ENCODE measurements around the gene MRPS5. TPM values are rescaled to one million over a fixed set of nuclear protein-coding genes. Genes with fewer than 3 reads are reported as not detected.

MRPS5 gene
- total and polyA plus RNA-seq, 2 experiments from 2014 or later: 73.5 to 116 TPM

GRCh38 chr2:95086017-95086416 lies 35.6 kb downstream of the MRPS5 start:
- Histone ChIP-seq H3K36me3 (peaks cover 43% of the 10 kb centered on the region), H3K4me3 (no peak overlapping the region), H3K27ac (no peak overlapping the region), H3K4me1 (ENCODE audit: low read depth) (no peaks in the 10 kb centered on the region), H3K9me3 (ENCODE audit: low read depth) (no peaks in the 10 kb centered on the region), H3K27me3 (no peaks in the 10 kb centered on the region)
- no peak for DNase-seq (ENCODE audit: low read depth in 1 of 2, low spot score in 1 of 2)
- TF ChIP-seq CTCF (IDR thresholded peaks at IDR 0.05; ENCODE audit: low read depth, low read length): no peak

GRCh38 chr2:95082477-95082876 lies 39.1 kb downstream of the MRPS5 start:
- DNase-seq (ENCODE audit: low read depth in 1 of 2, low spot score in 1 of 2): no peak
- TF ChIP-seq CTCF (IDR thresholded peaks at IDR 0.05; ENCODE audit: low read depth, low read length): no peak
- Histone ChIP-seq H3K4me1 (ENCODE audit: low read depth) (no peaks in the 10 kb centered on the region), H3K27ac (no peak overlapping the region), H3K27me3 (peaks cover 4% of the 10 kb centered on the region), H3K9me3 (ENCODE audit: low read depth) (no peaks in the 10 kb centered on the region), H3K36me3 (peaks cover 22% of the 10 kb centered on the region), H3K4me3 (no peak overlapping the region)

DNA sequence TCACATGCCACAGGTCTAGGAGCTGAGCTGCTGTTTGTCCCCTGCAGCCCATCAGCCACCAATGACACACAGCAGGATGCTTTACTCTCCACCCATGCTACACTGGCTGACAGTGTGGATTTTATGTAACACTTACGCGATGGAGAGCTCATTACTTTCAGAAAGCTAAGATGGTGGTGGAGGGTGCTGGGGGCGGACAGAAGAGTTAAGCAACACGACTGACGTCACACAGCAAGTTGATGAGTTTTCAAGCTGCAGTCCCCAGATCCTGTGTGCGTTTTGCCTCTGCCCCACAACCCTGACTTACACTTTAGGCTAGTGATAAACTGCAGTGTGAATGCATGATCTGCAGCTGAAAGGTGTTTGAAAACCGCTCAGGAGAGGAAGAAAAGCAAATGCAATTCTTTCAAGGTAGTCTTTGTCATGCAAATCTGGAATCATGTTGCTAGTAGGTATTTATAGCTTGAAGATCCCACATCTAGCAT lies 42.4 kb downstream of the MRPS5 start:
- TF ChIP-seq CTCF (IDR thresholded peaks at IDR 0.05; ENCODE audit: low read depth, low read length): no peak
- Histone ChIP-seq H3K4me3 (no peak overlapping the region), H3K27ac (no peak overlapping the region), H3K27me3 (peaks cover 9% of the 10 kb centered on the region), H3K36me3 (no peaks in the 10 kb centered on the region), H3K9me3 (ENCODE audit: low read depth) (no peaks in the 10 kb centered on the region), H3K4me1 (ENCODE audit: low read depth) (no peaks in the 10 kb centered on the region)
- DNase-seq (ENCODE audit: low read depth in 1 of 2, low spot score in 1 of 2): peak in 1 of 2 donors; percentile 30

DNA sequence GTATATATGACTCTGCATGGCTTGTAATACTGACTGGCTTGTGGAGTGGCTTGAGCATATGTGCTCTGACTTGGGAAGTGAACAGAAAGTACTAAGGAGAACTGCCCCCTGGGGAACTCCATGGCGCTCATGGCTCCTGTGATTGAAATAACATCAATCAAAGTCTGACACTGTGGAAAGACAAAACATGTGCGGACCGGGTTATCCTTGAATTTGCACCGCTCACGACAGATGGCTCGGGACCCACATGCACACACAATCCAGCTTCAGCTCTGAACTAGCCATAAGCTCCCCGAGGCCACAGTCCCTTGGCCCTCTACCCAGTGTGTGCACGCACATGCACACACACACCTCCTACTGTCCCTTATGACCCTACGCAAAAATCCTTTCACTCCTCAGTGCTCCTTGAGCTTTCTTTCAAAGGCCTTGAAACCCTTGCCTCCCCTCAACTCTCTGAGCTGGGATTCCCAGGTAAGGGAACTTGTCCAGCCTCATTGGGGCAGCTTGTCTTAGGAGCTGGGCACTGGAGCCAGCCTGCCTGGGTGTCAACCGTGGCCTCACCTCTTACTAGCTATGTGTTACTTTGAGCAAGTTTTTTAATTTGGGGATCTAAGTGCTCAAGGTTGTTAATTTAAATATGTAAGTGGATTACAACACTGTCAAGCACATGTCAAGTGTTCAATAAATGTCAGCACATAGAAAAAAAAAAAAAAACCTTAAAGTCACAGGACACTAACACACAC lies 43.6 kb downstream of the MRPS5 start:
- no peak for DNase-seq (ENCODE audit: low read depth in 1 of 2, low spot score in 1 of 2)
- peaks cover 12% of the 10 kb centered on the region for H3K27me3 ChIP-seq
- TF ChIP-seq CTCF (IDR thresholded peaks at IDR 0.05; ENCODE audit: low read depth, low read length): no peak

GRCh38 chr2:95077530-95077825 lies 44.1 kb downstream of the MRPS5 start:
- no peaks in the 10 kb centered on the region for H3K4me1 ChIP-seq (ENCODE audit: low read depth)
- no peak overlapping the region for H3K4me3 ChIP-seq
- H3K9me3 ChIP-seq (ENCODE audit: low read depth): no peaks in the 10 kb centered on the region
- TF ChIP-seq CTCF (IDR thresholded peaks at IDR 0.05; ENCODE audit: low read depth, low read length): no peak
- DNase-seq (ENCODE audit: low read depth in 1 of 2, low spot score in 1 of 2): no peak
- H3K27me3 ChIP-seq: peaks cover 12% of the 10 kb centered on the region
- no peaks in the 10 kb centered on the region for H3K36me3 ChIP-seq
- no peak overlapping the region for H3K27ac ChIP-seq

More for the DNA sequence above, 43.6 kb downstream of the MRPS5 start:
- Histone ChIP-seq H3K4me1 (ENCODE audit: low read depth) (no peaks in the 10 kb centered on the region), H3K9me3 (ENCODE audit: low read depth) (no peaks in the 10 kb centered on the region), H3K27ac (no peak overlapping the region), H3K36me3 (no peaks in the 10 kb centered on the region), H3K4me3 (no peak overlapping the region)

Data from cardiac muscle cell (in vitro differentiated cells and primary cell).